Lung (tissue), 16 donors: ENCODE data around the gene SERP2. TPM values are rescaled to one million over a fixed set of nuclear protein-coding genes. Genes with fewer than 3 reads are reported as not detected.
"Not testable (repeated sequence)": the region's sequence is repeated elsewhere in the genome, so short reads cannot be mapped to it uniquely, and the experiment has no call there.

Experiments used
- ATAC-seq: fragments of 200-7000 bp; cut with Tn5 transposase; one replicate; pipeline ENCODE4 v1.9.1; 2020; ENCODE audit warnings: moderate number of reproducible peaks; ENCODE audit not compliant: insufficient read depth, low FRiP score
- DNase-seq, 3 donors: peaks; one replicate each; pipeline ENCODE4 v3.0.0-alpha.2; 2013 to 2017
- H3K27ac ChIP-seq, 2 donors: one replicate each; pipeline ENCODE4 v1.5.1; 2013; ENCODE audit warnings: mild to moderate bottlenecking in 2 of 2, moderate library complexity in 2 of 2, control low read depth in 1 of 2, inconsistent platforms in 1 of 2, low read depth in 1 of 2, low read length in 1 of 2
- H3K27me3 ChIP-seq, 3 donors: one replicate each; pipeline ENCODE4 v1.5.1; 2013; ENCODE audit warnings: low read length in 2 of 3; ENCODE audit not compliant: control insufficient read depth in 3 of 3, insufficient read depth in 3 of 3
- H3K36me3 ChIP-seq, 4 donors: one replicate each; pipeline ENCODE4 v1.5.1; 2013; ENCODE audit warnings: low read length in 4 of 4, mild to moderate bottlenecking in 1 of 4, moderate library complexity in 1 of 4; ENCODE audit not compliant: control insufficient read depth in 4 of 4, insufficient read depth in 4 of 4
- H3K4me1 ChIP-seq, 5 donors: one replicate each; pipeline ENCODE4 v1.5.1; 2013; ENCODE audit warnings: low read length in 5 of 5, mild to moderate bottlenecking in 2 of 5, moderate library complexity in 1 of 5; ENCODE audit not compliant: control insufficient read depth in 5 of 5, insufficient read depth in 5 of 5
- H3K4me3 ChIP-seq: one replicate; pipeline ENCODE4 v1.5.1; 2013; ENCODE audit warnings: mild to moderate bottlenecking, control low read depth, moderate library complexity
- H3K9ac ChIP-seq, 2 donors: one replicate each; pipeline ENCODE4 v1.5.1; 2013; ENCODE audit warnings: low read length in 2 of 2, control low read depth in 1 of 2; ENCODE audit not compliant: insufficient read depth in 1 of 2
- H3K9me3 ChIP-seq, 4 donors: one replicate each; pipeline ENCODE4 v1.5.1; 2013; ENCODE audit warnings: low read length in 3 of 4, mild to moderate bottlenecking in 1 of 4, moderate library complexity in 1 of 4; ENCODE audit not compliant: control insufficient read depth in 4 of 4, insufficient read depth in 3 of 4
- CTCF ChIP-seq: IDR thresholded peaks from 2 replicates; pipeline ENCODE4 v1.5.1; 2012; ENCODE audit warnings: mild to moderate bottlenecking; ENCODE audit errors: control extremely low read depth, extremely low read depth
- WGBS, 2 donors: extraction: QIAGEN DNeasy Blood & Tissue Kit; methylation state at CpG; one replicate each; pipeline ENCODE4 v1.1.7; 2013; 5-methylcytosine and 5-hydroxymethylcytosine counted together
- long read RNA-seq, 5 donors: transcript quantifications; one replicate each; lab custom pipeline, GENCODE V29; 2026
- polyA plus RNA-seq, 2 donors: library from polyadenylated mRNA; stranded (reverse); fragments of 200-250 nt; gene quantifications; one replicate each; pipeline ENCODE4 v1.2.1, GENCODE V29; 2013
- total RNA-seq, 2 donors: library from RNA; depleted of rRNA in 1 of 2; stranded (reverse); fragments of >200 nt in 1 of 2; gene quantifications; one replicate each; pipeline ENCODE4 v1.2.1, GENCODE V29; 2014 to 2021
- donor health status: control.
- donor health status: control.
- donor health status: Bipolar disorder and iron deficiency.
- donor health status: healthy.
- donor health status: DM: yes; HTN: yes; CAD: no.

The SERP2 gene
- total RNA-seq (1 to 10 TPM; 6.6 to 6.9 TPM), polyA plus RNA-seq (1 to 10 TPM; 4.2 to 5.2 TPM)
- long read RNA-seq, donor 1, partial matches to known transcripts = 0 of 2 reads
- long read RNA-seq, donor 1, other reads (novel, unspliced or antisense) = 0 of 2 reads
- long read RNA-seq, donor 2, partial matches to known transcripts = 0 of 2 reads
- long read RNA-seq, donor 2, other reads (novel, unspliced or antisense) = 0 of 2 reads
- long read RNA-seq, donor 3 = 0 reads
- long read RNA-seq, donor 4, partial matches to known transcripts = 0 of 1 reads
- long read RNA-seq, donor 4, other reads (novel, unspliced or antisense) = 0 of 1 reads
- long read RNA-seq, donor 5, partial matches to known transcripts = 0 of 1 reads
- long read RNA-seq, donor 5, other reads (novel, unspliced or antisense) = 0 of 1 reads

DNA sequence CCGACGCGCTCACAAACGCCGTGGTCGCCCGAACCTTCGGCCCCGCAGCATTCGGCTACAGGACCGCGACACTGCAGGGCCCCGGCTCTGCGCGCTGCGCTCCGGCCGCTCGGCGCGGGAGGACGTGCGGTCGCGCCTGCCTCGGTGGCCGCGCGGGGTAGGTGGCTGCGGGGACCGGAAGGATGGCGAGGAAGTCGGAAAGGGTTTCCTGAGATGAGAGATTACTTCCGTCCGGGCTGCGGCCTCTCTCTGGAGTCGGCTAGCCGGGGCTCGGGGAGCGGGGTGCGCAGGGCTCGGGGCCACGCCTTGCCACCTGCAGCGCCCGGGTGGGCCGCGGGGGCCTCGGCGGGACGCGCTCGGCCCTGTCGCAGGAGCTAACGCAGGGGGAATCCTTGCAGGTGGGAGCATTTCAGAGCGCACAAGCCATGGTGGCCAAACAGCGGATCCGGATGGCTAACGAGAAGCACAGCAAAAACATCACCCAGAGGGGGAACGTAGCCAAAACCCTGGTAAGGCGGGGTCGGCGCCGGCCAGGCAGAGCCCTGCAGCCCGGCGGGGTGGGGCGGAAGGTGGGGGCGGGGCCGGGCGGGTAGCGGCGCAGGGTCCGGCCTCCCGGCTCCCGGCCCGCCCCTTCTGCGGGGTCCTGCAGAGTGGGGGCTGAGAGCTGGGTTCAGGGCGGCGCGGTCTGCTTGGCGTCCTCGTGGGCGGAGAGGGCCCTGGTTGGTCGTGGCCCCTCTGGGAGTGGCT, at the start of gene SERP2:
SERP2 (plus strand) TSS at position 224 of the 747 bp plus-strand sequence; CDS start at position 426, 202 bp downstream.
- peak; percentile 77 to 83 (median 81) for DNase-seq
- H3K9me3 ChIP-seq = peaks cover 0 to 4% (median 0%) of the 10 kb centered on the region in 4 donors
- peak within 1 kb of the TSS; percentile 48 for H3K4me3 ChIP-seq
- H3K9ac ChIP-seq = peak within 1 kb of the TSS in 1 of 2 donors; percentile 55
- peak within 1 kb of the TSS in 1 of 2 donors; percentile 45 for H3K27ac ChIP-seq
- no peaks in the 10 kb centered on the region for H3K27me3 ChIP-seq
- no peak for TF ChIP-seq CTCF
- peaks cover 0 to 11% (median 0%) of the 10 kb centered on the region in 5 donors for H3K4me1 ChIP-seq
- 3 to 4% methylated on average over 69 to 82 of the region's 83 CpGs for WGBS, 2 donors
- peak; percentile 35 for ATAC-seq
- H3K36me3 ChIP-seq = no peaks in the 10 kb centered on the region

GRCh38 chr13:44326961-44327360, 46.7 kb upstream of the SERP2 start:
- Histone ChIP-seq H3K27ac (no peak overlapping the region), H3K4me1 (peaks cover 0 to 11% (median 4%) of the 10 kb centered on the region in 5 donors), H3K9ac (no peak overlapping the region), H3K36me3 (no peaks in the 10 kb centered on the region), H3K27me3 (no peaks in the 10 kb centered on the region), H3K9me3 (no peaks in the 10 kb centered on the region), H3K4me3 (no peak overlapping the region)
- no peak for TF ChIP-seq CTCF
- ATAC-seq (no peak), DNase-seq (no peak)
- WGBS, 2 donors = 93 to 97% methylated on average over 2 of the region's 2 CpGs

DNA sequence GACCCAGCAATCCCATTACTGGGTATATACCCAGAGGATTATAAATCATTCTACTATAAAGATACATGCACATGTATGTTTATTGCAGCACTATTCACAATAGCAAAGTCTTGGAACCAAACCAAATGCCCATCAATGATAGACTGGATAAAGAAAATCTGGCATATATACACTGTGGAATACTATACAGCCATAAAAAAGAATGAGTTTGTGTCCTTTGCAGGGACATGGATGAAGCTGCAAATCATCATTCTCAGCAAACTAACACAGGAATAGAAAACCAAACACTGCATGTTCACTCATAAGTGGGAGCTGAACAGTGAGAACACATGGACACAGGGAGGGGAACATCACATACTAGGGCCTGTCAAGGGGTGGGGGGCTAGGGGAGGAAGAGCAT, 44.6 kb upstream of the SERP2 start:
- H3K4me1 ChIP-seq = peaks cover 0 to 23% (median 9%) of the 10 kb centered on the region in 5 donors
- H3K27me3 ChIP-seq, H3K27ac ChIP-seq, H3K36me3 ChIP-seq, DNase-seq, H3K9me3 ChIP-seq, H3K9ac ChIP-seq, ATAC-seq, H3K4me3 ChIP-seq: not testable (repeated sequence)

- DNase-seq = no peak
- Histone ChIP-seq H3K4me3 (no peak overlapping the region), H3K27me3 (no peaks in the 10 kb centered on the region), H3K36me3 (no peaks in the 10 kb centered on the region), H3K4me1 (peaks cover 0 to 23% (median 9%) of the 10 kb centered on the region in 5 donors), H3K27ac (no peak overlapping the region), H3K9me3 (no peaks in the 10 kb centered on the region), H3K9ac (no peak overlapping the region)
- no peak for TF ChIP-seq CTCF
- WGBS, 2 donors = 94 to 96% methylated on average over 10 of the region's 10 CpGs
- no peak for ATAC-seq
These were observed 43.6 kb upstream of the SERP2 start for GRCh38 chr13:44329909-44330545.
